ENCODE data around the gene GAB1. TPM values are rescaled to one million over a fixed set of nuclear protein-coding genes. Genes with fewer than 3 reads are reported as not detected.

GAB1 gene
- 14.1 and 23.4 TPM in 2 replicates for total RNA-seq (2014; rRNA removed; shearing (Covaris generic))

DNA sequence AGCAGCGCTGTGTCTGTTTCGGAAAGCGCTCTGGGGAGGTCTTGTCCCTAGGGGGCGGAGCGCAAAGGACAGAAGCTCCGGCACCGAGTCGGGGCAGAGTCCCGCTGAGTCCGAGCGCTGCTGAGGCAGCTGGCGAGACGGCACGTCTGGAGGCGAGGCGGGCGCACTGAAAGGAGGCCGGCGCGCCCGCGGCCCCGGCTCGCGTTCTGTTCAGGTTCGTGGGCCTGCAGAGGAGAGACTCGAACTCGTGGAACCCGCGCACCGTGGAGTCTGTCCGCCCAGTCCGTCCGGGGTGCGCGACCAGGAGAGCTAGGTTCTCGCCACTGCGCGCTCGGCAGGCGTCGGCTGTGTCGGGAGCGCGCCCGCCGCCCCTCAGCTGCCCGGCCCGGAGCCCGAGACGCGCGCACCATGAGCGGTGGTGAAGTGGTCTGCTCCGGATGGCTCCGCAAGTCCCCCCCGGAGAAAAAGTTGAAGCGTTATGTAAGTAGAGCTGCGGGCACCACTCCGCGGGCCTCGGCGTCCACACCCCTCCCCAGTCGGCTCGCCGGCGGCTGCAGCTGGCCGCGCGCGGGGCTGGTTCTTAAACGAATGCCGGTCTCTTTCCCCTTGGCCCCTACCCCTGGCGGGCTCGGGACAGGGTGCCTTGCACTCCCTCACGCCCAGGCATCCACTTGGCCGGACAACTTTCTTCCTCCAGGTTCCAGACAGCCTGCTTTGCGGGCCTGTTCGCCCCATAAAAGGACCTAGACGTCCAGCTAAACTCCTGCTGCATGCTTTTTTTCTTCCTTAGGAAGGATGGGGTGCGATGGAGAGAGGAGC is at the start of gene GAB1:
GAB1 (plus strand) TSS at position 96 of the 819 bp plus-strand sequence; CDS start at position 409, 313 bp downstream.
- H3K36me3 ChIP-seq (replicated peaks; ENCODE audit: control insufficient read depth, insufficient read depth, low read length) = no peaks in the 10 kb centered on the region
- DNase-seq = peak; percentile 86
- H3K27me3 ChIP-seq (ENCODE audit: control insufficient read depth, insufficient read depth, low read length) = peaks cover 2% of the 10 kb centered on the region; the same call in 1 of the 2 replicates
- H3K4me3 ChIP-seq (ENCODE audit: insufficient read depth, low read depth, low read length) = peak within 1 kb of the TSS; percentile 92

DNA sequence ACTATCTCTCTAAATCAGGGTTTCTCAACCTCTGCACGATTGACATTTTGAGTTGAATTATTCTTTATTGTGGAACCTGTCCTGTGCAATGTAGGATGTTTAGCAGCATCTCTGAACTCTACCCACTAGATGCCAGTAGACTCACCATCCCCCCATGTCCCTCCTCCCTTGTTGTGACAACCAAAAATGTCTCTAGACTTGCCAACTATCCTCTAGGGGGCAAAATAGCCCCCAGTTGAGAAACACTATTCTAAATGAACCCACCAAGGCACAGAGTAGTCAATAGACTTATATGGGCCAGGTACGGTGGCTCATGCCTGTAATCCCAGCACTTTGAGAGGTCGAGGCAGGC is 49.1 kb upstream of the GAB1 start:
- no peaks in the 10 kb centered on the region for H3K27me3 ChIP-seq (ENCODE audit: control insufficient read depth, insufficient read depth, low read length)
- no peak overlapping the region for H3K4me3 ChIP-seq (ENCODE audit: insufficient read depth, low read depth, low read length)
- peak; percentile 21 for DNase-seq
- no peaks in the 10 kb centered on the region for H3K36me3 ChIP-seq (replicated peaks; ENCODE audit: control insufficient read depth, insufficient read depth, low read length)

DNA sequence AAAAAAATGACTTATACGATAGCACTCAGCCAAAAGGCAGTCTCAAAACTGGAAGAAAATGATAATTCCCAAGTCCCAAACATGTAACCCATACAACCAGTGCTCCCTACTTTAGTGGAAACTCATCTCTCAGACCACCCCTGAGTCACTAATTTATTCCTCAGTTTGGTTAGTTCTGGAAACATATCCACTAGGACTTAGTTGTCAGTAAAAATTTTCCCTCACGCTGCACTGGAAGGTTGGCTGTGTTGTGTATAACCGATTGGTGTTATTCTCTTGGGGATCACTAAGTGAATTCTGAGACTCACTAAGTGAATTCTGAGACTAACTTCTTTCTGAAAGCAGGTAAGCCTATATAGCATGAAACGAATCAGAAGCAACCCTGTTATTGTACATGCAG is 48.5 kb upstream of the GAB1 start:
- Histone ChIP-seq H3K27me3 (ENCODE audit: control insufficient read depth, insufficient read depth, low read length) (no peaks in the 10 kb centered on the region), H3K4me3 (ENCODE audit: insufficient read depth, low read depth, low read length) (no peak overlapping the region), H3K36me3 (replicated peaks; ENCODE audit: control insufficient read depth, insufficient read depth, low read length) (no peaks in the 10 kb centered on the region)
- no peak for DNase-seq

DNA sequence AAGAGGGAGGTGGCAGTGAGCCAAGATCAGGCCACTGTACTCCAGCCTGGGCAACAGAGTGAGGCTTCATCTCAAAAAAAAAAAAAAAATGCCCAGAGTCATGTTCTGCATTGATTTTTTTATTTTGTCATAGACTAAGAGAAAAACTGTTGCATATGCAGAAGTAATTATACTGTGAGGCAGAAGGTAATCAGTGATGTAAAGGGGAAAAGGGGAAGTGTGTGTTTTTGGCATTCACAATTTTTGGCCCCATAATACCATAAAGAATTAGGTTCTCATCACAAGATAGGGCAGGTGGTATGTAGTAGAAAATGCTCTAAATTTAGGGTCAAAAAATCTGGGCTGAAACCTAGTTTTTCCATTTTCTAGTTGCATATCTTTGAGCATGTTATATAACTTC is 47.3 kb upstream of the GAB1 start:
- DNase-seq = no peak
- Histone ChIP-seq H3K27me3 (ENCODE audit: control insufficient read depth, insufficient read depth, low read length) (no peaks in the 10 kb centered on the region), H3K4me3 (ENCODE audit: insufficient read depth, low read depth, low read length) (no peak overlapping the region), H3K36me3 (replicated peaks; ENCODE audit: control insufficient read depth, insufficient read depth, low read length) (no peaks in the 10 kb centered on the region)

DNA sequence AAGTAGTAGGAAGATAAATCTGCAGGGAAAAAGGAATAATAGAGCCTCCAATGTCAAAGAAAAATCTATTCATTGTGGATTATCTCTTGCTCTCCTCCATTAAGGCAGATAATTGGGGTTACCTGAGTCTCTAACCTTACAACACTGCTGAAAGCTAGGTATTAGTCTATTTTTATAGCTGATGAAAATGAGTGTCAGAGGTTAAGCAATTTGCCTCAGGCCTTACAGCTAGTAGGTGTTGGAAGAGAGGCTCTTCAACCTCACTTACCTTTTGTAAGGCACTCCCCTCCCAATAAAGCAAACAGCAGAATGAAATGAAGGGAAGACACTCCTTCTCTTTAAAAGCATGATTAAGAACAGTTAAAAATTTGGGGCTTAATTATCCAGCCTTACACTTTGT is 45.4 kb upstream of the GAB1 start:
- Histone ChIP-seq H3K27me3 (ENCODE audit: control insufficient read depth, insufficient read depth, low read length) (no peaks in the 10 kb centered on the region), H3K36me3 (replicated peaks; ENCODE audit: control insufficient read depth, insufficient read depth, low read length) (no peaks in the 10 kb centered on the region), H3K4me3 (ENCODE audit: insufficient read depth, low read depth, low read length) (no peak overlapping the region)
- no peak for DNase-seq

DNA sequence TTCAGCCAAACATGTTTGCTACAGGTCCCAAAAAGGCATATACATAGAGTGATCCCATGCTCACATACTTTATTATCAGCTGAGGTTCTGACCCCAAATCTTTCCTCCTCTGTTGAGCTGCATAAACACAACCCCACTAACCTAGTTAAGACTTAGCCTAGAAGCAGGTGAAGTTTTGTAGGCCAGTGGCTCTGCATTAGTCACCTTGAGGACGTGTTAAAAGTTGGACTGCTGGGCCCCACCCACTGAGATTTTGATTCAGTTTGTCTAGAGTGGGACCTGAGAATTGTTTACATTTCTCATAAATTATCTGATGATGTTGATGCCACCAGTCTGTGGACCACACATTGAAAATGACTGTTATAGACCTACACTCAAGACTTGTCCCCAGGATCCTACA is 43.8 kb upstream of the GAB1 start:
- no peak for DNase-seq
- no peak overlapping the region for H3K4me3 ChIP-seq (ENCODE audit: insufficient read depth, low read depth, low read length)

DNA sequence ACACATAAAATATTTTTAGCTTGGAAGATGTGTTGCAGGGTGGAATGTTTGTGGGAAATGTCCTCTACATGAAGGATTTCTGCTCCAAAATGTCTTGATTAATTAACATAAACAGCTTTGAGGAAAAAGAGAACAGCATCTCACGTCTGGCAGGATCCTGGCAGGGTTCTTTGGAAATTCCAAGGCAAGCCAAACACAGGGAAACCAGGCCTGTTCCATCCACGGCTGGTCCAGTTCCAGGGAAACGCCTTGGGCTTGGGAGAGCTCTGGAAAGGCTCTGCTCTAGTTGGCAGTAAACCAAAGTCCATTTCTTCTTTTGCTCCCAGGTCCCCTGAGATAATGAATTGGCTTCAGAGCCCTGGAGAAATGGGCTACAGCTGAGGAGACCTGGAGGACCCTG is 42.4 kb upstream of the GAB1 start:
- Histone ChIP-seq H3K36me3 (replicated peaks; ENCODE audit: control insufficient read depth, insufficient read depth, low read length) (no peaks in the 10 kb centered on the region), H3K27me3 (ENCODE audit: control insufficient read depth, insufficient read depth, low read length) (no peaks in the 10 kb centered on the region), H3K4me3 (ENCODE audit: insufficient read depth, low read depth, low read length) (no peak overlapping the region)
- no peak for DNase-seq

More for the DNA sequence above, 43.8 kb upstream of the GAB1 start:
- Histone ChIP-seq H3K36me3 (replicated peaks; ENCODE audit: control insufficient read depth, insufficient read depth, low read length) (no peaks in the 10 kb centered on the region), H3K27me3 (ENCODE audit: control insufficient read depth, insufficient read depth, low read length) (no peaks in the 10 kb centered on the region)

DNA sequence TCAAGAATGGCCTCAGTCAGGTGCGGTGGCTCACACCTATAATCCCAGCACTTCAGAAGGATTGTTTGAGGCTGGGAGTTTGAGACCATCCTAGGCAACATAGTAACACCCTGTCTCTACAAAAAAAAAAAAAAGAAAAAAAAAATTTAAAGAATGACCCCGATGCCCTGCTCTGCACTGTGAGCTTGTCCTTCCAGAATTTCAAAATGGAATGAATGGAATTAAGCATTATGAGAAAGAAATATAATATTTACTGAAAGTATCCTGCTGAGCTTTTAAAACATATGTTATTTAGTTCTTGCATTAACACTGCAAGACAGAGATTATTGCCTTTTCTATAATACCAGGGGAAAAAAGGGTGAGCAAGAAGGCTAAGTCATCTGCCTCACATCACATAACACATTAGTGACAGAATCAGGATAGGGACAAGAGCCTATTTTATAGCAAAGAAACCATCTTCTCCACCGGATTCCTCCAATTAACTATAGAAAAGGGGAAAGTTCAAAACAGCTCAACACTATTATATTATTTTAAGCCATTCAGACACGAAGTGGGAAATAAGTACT is 41.9 kb upstream of the GAB1 start:
- Histone ChIP-seq H3K36me3 (replicated peaks; ENCODE audit: control insufficient read depth, insufficient read depth, low read length) (no peaks in the 10 kb centered on the region), H3K27me3 (ENCODE audit: control insufficient read depth, insufficient read depth, low read length) (no peaks in the 10 kb centered on the region), H3K4me3 (ENCODE audit: insufficient read depth, low read depth, low read length) (no peak overlapping the region)
- no peak for DNase-seq

DNA sequence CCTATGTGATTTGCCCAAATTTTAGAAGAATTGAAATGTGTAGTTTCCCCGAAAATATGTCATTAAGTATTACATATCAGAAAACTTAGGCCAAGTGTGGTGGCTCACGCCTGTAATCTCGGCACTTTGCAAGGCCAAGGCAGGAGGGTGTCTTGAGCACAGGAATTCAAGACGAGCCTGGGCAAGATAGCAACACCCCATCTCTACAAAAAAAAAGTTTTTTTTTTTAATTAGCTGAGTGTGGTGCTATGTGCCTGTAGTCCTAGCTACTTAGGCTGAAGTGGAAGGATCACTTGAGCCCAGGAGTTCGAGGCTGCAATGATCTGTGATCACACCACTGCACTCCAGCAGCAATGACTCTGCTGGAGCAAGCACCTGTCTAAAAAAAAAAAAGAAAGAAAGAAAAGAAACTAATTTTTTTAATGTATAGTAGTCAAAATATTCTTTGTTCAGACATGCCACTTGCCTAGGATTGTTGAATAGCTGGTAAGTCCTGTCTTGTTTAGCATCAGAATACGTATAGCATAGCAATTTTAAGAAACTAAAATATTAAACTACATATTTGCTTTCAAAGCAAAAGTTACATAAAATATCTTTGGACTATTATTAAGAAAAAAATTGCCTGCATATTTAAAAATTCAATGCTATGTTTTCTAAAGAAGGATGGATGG is 40.1 kb upstream of the GAB1 start:
- H3K4me3 ChIP-seq (ENCODE audit: insufficient read depth, low read depth, low read length) = no peak overlapping the region
- DNase-seq = no peak
- no peaks in the 10 kb centered on the region for H3K36me3 ChIP-seq (replicated peaks; ENCODE audit: control insufficient read depth, insufficient read depth, low read length)
- no peaks in the 10 kb centered on the region for H3K27me3 ChIP-seq (ENCODE audit: control insufficient read depth, insufficient read depth, low read length)

DNA sequence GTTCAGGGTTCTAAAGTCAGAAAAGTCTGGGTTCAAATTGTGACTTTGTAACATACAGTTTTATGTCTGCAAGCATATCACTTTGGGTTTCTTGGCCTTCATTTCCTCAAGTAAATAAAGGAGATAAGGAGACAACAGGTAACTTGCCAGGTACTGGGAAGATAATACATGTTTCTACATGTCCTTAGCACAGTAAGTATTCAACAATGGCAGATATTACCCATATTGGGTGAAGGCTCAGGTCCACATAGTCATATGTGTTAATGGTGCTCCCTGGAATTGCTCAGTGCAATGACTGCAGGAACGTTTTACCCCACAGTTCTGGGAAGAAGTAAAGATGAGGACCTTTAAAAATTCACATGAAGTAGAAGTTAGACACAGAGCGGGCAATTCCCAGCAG is 35.8 kb upstream of the GAB1 start:
- Histone ChIP-seq H3K4me3 (ENCODE audit: insufficient read depth, low read depth, low read length) (no peak overlapping the region), H3K36me3 (replicated peaks; ENCODE audit: control insufficient read depth, insufficient read depth, low read length) (no peaks in the 10 kb centered on the region), H3K27me3 (ENCODE audit: control insufficient read depth, insufficient read depth, low read length) (no peaks in the 10 kb centered on the region)
- no peak for DNase-seq

DNA sequence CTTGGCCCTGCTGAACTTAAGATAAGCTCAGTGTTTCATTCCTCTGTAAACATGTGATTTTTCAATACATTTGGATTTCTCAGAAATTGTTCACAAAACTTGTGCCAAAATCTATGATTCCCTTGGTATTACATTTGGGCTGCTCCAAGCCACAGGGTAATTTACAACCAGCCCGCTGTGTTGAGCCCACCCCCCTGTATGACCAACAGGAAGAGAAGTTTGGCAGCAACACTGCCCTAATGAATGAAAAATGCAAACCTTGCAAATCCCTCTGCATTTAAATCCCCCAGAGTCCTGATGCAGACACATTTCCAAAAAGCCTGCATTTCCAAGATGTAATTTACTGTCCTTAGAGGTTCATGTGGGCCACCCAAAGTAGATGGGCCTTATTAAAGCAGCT is 34.1 kb upstream of the GAB1 start:
- H3K36me3 ChIP-seq (replicated peaks; ENCODE audit: control insufficient read depth, insufficient read depth, low read length) = no peaks in the 10 kb centered on the region
- DNase-seq = peak; percentile 14
- no peaks in the 10 kb centered on the region for H3K27me3 ChIP-seq (ENCODE audit: control insufficient read depth, insufficient read depth, low read length)
- H3K4me3 ChIP-seq (ENCODE audit: insufficient read depth, low read depth, low read length) = no peak overlapping the region

DNA sequence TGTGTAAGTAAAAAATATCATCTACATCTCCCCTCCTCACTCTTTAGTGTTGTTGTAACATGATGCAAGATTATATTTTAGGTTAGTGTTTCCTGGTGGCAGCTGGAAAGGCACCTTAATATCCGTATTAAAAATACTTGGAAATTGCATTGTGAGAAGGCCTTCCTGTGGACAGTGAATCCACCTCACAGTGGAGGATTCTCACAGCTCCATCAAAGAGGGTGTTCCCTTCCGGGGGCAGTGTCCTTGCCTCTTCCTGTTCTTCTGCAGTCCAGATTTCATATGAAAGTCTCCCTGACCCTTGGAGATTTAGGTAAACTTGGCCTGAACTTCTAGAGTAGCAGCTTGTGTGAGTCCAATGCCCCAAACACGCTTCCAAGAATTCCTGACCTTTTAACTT is 29.9 kb upstream of the GAB1 start:
- no peaks in the 10 kb centered on the region for H3K27me3 ChIP-seq (ENCODE audit: control insufficient read depth, insufficient read depth, low read length)
- H3K36me3 ChIP-seq (replicated peaks; ENCODE audit: control insufficient read depth, insufficient read depth, low read length) = no peaks in the 10 kb centered on the region
- H3K4me3 ChIP-seq (ENCODE audit: insufficient read depth, low read depth, low read length) = no peak overlapping the region
- DNase-seq = no peak

DNA sequence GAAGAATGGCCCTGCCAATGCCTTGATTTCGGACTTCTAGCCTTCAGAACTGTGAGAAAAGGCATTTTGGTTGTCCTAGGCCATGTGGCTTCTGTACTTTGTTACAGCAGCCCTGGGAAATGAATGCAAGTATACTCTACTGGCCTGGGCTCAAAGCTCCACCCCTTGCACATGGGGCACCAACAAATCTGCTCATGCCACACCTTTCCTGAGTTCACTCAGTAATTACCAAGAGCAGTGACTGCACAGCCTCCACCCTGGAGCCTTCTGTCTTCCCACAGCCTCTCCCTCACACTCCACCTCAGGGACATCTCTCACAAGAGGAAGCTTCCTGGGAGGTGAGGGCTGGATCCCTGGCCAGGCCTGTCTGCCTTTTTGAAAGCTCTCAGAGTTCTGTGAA is 29.1 kb upstream of the GAB1 start:
- H3K4me3 ChIP-seq (ENCODE audit: insufficient read depth, low read depth, low read length) = no peak overlapping the region

DNA sequence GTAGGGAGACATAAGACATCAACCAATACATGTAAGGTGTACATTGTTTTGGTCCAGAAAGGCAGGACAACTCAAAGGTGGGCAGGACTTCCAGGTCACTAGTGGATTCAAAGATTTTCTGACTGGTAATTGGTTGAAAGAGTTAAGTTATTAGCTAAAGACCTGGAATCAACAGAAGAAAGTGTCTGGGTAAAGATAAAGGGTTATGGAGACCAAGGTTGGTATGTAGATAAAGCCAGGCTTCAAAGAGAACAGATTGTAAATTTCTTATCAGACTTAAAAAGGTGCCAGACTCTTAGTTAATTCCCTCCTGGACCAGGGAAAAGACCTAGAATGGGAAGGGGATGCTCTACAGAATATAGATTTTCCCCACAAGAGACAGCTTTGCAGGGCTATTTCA is 28.3 kb upstream of the GAB1 start:
- Histone ChIP-seq H3K27me3 (ENCODE audit: control insufficient read depth, insufficient read depth, low read length) (no peaks in the 10 kb centered on the region), H3K4me3 (ENCODE audit: insufficient read depth, low read depth, low read length) (no peak overlapping the region), H3K36me3 (replicated peaks; ENCODE audit: control insufficient read depth, insufficient read depth, low read length) (no peaks in the 10 kb centered on the region)
- DNase-seq = no peak

More for the DNA sequence above, 29.1 kb upstream of the GAB1 start:
- no peaks in the 10 kb centered on the region for H3K36me3 ChIP-seq (replicated peaks; ENCODE audit: control insufficient read depth, insufficient read depth, low read length)
- no peaks in the 10 kb centered on the region for H3K27me3 ChIP-seq (ENCODE audit: control insufficient read depth, insufficient read depth, low read length)
- no peak for DNase-seq

DNA sequence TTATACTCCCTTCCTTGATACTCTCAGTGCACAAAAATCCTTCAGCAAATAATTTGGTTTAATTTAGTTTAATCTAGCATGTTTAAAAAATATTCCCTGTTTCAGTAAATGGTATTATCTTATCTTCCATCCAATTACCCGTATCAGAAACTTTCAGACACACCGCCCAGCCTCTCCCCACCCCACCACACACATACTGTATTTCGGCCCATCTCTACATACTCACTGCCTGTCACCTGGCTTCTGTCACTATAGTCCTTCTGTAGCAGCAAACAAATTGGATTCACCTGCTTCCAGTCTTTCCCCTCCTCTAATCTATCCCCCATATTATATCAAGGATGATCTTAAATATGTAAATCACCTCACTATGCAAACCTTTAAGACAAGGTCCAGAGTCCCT is 24.8 kb upstream of the GAB1 start:
- no peaks in the 10 kb centered on the region for H3K36me3 ChIP-seq (replicated peaks; ENCODE audit: control insufficient read depth, insufficient read depth, low read length)
- H3K4me3 ChIP-seq (ENCODE audit: insufficient read depth, low read depth, low read length) = no peak overlapping the region
- H3K27me3 ChIP-seq (ENCODE audit: control insufficient read depth, insufficient read depth, low read length) = no peaks in the 10 kb centered on the region
- no peak for DNase-seq
